ENCODE data around the gene TLX2. TPM values are rescaled to one million over a fixed set of nuclear protein-coding genes. Genes with fewer than 3 reads are reported as not detected.
"Not testable (repeated sequence)": the region's sequence is repeated elsewhere in the genome, so short reads cannot be mapped to it uniquely, and the experiment has no call there.

Gene TLX2
- not detected in 2 replicates for total RNA-seq (ENCODE audit: low replicate concordance)

DNA sequence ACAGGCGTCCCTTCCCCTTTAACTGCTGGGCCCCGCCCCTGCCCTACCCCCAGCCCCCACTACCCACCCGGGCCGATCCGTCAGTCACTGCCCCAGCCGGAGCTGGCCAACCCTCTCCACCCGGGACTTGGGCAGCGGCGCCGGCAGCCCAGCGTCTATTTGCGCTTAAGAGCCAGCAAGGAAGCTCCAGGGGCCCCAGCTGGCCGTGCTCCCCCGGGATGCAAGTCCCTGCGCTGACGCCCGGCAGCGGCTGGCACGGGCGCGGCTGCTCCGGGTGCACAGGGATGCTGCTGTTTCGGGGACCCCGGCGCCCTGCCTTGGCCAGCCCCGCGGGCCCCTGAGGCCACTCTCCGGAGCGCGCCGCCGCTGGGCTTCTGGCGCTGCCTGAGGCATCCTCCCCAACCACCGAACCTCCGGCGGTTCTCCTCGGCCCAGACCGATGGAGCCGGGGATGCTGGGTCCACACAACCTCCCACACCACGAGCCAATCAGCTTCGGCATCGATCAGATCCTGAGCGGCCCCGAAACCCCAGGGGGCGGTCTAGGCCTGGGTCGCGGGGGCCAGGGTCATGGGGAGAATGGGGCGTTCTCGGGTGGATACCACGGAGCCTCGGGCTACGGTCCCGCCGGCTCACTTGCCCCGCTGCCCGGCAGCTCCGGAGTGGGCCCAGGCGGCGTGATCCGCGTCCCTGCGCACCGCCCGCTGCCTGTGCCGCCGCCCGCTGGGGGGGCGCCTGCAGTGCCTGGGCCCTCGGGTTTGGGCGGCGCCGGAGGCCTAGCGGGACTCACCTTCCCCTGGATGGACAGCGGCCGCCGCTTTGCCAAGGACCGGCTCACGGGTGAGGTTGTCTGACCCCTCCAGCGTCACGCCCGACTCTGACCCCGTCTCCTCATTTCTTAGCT, at the start of gene TLX2:
Gene TLX2 (plus strand): TSS at position 83 of the 903 bp plus-strand sequence. CDS start 357 bp downstream, at position 440.
- Histone ChIP-seq H3K9me3 (ENCODE audit: low read depth) (no peaks in the 10 kb centered on the region), H3K9ac (no peak within 1 kb of the TSS), H3K36me3 (no peaks in the 10 kb centered on the region), H3K27ac (no peak within 1 kb of the TSS), H3K4me1 (peaks cover 21% of the 10 kb centered on the region), H3K27me3 (peaks cover 100% of the 10 kb centered on the region), H3K4me2 (peak within 1 kb of the TSS; percentile 73), H4K20me1 (ENCODE audit: low read depth) (peaks cover 26% of the 10 kb centered on the region), H2AFZ (replicated peaks) (no peak within 1 kb of the TSS), H3F3A (ENCODE audit: low read depth) (peaks cover 41% of the 10 kb centered on the region), H3K79me2 (ENCODE audit: low read depth) (no peaks in the 10 kb centered on the region), H3K4me3 (peak within 1 kb of the TSS; percentile 32)
- H3K36me3 Mint-ChIP-seq, result peaks cover 5% of the 10 kb centered on the region
- peaks cover 19% of the 10 kb centered on the region for H3K4me1 Mint-ChIP-seq
- peak; percentile 66 for DNase-seq (ENCODE audit: low spot score)
- peaks cover 10% of the 10 kb centered on the region for H3K9me3 Mint-ChIP-seq
- H3K27ac Mint-ChIP-seq, result no peak within 1 kb of the TSS
- H3K4me3 Mint-ChIP-seq, result peak within 1 kb of the TSS; percentile 70
- TF ChIP-seq, protein P1, sequence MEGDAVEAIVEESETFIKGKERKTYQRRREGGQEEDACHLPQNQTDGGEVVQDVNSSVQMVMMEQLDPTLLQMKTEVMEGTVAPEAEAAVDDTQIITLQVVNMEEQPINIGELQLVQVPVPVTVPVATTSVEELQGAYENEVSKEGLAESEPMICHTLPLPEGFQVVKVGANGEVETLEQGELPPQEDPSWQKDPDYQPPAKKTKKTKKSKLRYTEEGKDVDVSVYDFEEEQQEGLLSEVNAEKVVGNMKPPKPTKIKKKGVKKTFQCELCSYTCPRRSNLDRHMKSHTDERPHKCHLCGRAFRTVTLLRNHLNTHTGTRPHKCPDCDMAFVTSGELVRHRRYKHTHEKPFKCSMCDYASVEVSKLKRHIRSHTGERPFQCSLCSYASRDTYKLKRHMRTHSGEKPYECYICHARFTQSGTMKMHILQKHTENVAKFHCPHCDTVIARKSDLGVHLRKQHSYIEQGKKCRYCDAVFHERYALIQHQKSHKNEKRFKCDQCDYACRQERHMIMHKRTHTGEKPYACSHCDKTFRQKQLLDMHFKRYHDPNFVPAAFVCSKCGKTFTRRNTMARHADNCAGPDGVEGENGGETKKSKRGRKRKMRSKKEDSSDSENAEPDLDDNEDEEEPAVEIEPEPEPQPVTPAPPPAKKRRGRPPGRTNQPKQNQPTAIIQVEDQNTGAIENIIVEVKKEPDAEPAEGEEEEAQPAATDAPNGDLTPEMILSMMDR (IDR thresholded peaks at IDR 0.05), result no peak
- peak; percentile 88 for TF ChIP-seq EZH2phosphoT487 (IDR thresholded peaks at IDR 0.05)
- TF ChIP-seq EZH2 (IDR thresholded peaks at IDR 0.05), result peak; percentile 85
- peaks cover 79% of the 10 kb centered on the region for H3K27me3 Mint-ChIP-seq (ENCODE audit: insufficient read depth, low read depth)

GRCh38 chr2:74470742-74471141, 43.5 kb upstream of the TLX2 start:
- H3F3A ChIP-seq (ENCODE audit: low read depth), result peaks cover 33% of the 10 kb centered on the region
- H3K36me3 Mint-ChIP-seq, result peaks cover 11% of the 10 kb centered on the region
- H3K4me1 Mint-ChIP-seq, result peaks cover 17% of the 10 kb centered on the region
- not testable (repeated sequence) for H3K9me3 Mint-ChIP-seq; DNase-seq (ENCODE audit: low spot score); H3K9ac ChIP-seq; H3K4me3 ChIP-seq; H3K27ac ChIP-seq; H3K9me3 ChIP-seq (ENCODE audit: low read depth); H3K27ac Mint-ChIP-seq; H3K27me3 Mint-ChIP-seq (ENCODE audit: insufficient read depth, low read depth); H4K20me1 ChIP-seq (ENCODE audit: low read depth); H3K79me2 ChIP-seq (ENCODE audit: low read depth); H3K27me3 ChIP-seq; H2AFZ ChIP-seq (replicated peaks); H3K36me3 ChIP-seq; H3K4me2 ChIP-seq
- H3K4me1 ChIP-seq, result peaks cover 11% of the 10 kb centered on the region
- H3K4me3 Mint-ChIP-seq, result peak overlapping the region; percentile 72

GRCh38 chr2:74471332-74472065, 42.8 kb upstream of the TLX2 start:
- Histone ChIP-seq H3K9me3 (ENCODE audit: low read depth) (no peaks in the 10 kb centered on the region), H3K27ac (peak overlapping the region; percentile 75), H3K4me2 (peak overlapping the region; percentile 97), H3K9ac (peak overlapping the region; percentile 19), H4K20me1 (ENCODE audit: low read depth) (no peaks in the 10 kb centered on the region), H3K36me3 (no peaks in the 10 kb centered on the region), H3K4me3 (peak overlapping the region; percentile 63), H3K27me3 (no peaks in the 10 kb centered on the region), H3K4me1 (peaks cover 11% of the 10 kb centered on the region), H2AFZ (replicated peaks) (no peak overlapping the region), H3K79me2 (ENCODE audit: low read depth) (peaks cover 4% of the 10 kb centered on the region), H3F3A (ENCODE audit: low read depth) (peaks cover 33% of the 10 kb centered on the region)
- H3K4me3 Mint-ChIP-seq, result peak overlapping the region; percentile 97
- H3K27me3 Mint-ChIP-seq (ENCODE audit: insufficient read depth, low read depth), result peaks cover 9% of the 10 kb centered on the region
- peak overlapping the region; percentile 98 for H3K27ac Mint-ChIP-seq
- H3K9me3 Mint-ChIP-seq, result no peaks in the 10 kb centered on the region
- TF ChIP-seq EZH2 (IDR thresholded peaks at IDR 0.05) (no peak), EZH2phosphoT487 (IDR thresholded peaks at IDR 0.05) (no peak)
- TF ChIP-seq, protein P1 (IDR thresholded peaks at IDR 0.05), result no peak
- peaks cover 15% of the 10 kb centered on the region for H3K4me1 Mint-ChIP-seq
- H3K36me3 Mint-ChIP-seq, result peaks cover 12% of the 10 kb centered on the region
- DNase-seq (ENCODE audit: low spot score), result no peak
